DMS 273 (cell line): ENCODE measurements around the gene NKX1-2.

Experiments
- DNase-seq: peaks from one replicate; lab custom pipeline; 2025; ENCODE audit not compliant: unreplicated experiment; lab: John Stamatoyannopoulos, UW

The NKX1-2 gene

DNA sequence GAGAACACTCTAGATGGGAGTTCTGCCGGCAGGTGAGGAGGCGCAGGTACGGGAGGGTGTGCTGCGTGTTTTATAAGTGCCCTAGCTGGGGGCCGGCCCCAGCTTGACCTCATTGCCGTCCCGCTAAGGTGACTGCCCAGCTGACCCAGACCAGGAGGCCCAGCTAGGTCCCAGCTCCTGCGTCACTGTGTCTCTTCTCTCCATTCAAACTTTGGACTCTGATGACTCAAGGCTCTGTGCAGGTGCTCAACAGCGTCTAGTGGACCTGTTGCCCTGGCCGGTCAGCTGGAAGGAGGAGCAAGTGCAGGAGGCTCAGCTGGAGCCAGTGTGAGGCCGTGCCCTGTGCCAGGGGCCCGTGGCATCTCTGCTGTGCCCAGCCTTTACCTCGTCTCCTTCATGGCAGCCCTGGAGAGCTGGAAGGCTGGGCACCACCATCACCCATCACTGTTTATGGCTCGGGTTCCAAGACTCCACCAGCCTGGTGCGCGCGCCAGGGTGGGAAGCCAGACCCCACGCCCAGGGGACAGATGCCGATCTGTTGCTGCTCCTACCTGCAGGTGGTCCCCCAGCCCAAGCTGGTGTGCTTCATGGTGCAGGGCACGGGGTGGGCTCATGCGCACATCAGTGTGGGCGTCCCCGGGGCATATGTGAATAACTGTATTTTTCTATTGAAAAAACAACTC is 26.3 kb upstream of the NKX1-2 start:
- DNase-seq: no peak

DNA sequence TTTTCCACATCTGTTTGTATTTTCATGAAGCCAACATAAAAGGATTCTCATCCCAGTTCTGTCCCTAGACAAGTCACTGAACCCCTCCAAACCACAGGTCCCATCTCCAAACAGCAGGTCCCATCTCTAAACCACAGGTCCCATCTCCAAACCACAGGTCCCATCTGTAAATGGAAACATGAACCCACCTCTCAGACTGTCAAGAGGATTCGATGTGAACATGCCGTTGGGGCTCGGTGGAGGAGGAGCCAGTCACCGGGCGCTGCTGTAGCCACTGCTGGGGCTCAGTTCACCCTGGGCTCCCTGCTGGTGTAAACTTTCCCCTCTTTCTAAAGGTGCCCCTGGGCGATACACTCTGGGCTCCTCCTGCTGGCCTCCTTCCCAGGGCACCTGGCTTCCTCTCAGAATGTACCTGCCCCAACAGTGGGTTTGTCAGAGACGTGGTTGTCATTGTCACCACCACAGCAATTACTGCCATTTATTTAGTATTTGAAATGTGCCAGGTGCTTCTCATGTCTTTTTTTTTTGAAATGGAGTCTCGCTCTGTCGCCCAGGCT is 24.8 kb upstream of the NKX1-2 start:
- no peak for DNase-seq

- DNase-seq: no peak
Observed at GRCh38 chr10:124473070-124473469, 23.2 kb upstream of the NKX1-2 start.

GRCh38 chr10:124472071-124472470 is 22.2 kb upstream of the NKX1-2 start:
- DNase-seq: no peak

DNA sequence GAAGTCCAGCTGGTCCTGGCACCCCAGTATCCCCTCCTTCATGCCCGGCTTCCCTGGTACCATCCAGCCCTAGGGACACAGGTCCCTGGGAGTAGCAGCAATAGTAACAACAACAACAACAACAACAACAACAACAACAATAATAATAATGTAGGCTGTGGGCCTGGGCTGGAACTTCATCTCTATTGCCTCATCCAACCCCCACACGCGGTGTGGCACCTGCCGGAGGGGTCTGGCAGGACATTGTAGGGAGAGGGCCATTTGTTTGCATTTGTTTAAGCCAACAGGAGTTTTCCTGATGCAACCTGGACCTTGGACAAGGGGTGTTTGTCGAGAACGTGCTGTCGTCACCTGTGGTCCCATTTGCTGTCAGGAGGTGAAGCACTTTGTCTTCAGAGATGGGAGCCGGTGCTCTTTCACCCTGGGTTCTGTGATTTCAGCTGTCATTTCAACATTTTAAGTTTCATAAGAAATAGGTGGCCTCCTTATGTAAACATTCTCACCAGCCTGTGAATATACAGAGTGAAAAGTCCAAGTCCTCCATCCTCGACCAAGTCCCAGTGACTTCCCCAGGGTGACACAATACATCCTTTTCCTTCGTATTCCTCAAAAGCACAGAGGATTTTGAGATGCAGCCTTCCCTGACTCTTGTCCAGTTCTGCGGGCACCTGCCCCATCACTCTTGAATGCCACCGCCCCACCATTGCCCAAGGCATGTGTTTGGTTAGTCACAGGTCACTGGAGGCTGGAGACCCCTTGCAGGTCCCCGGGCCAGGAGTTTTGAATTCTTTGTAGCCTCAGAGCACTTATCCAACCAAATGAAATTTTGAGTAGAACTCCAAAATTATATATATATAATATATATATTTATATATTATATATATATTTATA is 21.0 kb upstream of the NKX1-2 start:
- DNase-seq: no peak

GRCh38 chr10:124469956-124470484 is 20.2 kb upstream of the NKX1-2 start:
- no peak for DNase-seq

GRCh38 chr10:124468624-124469023 is 18.8 kb upstream of the NKX1-2 start:
- DNase-seq: no peak

GRCh38 chr10:124467165-124467564 is 17.3 kb upstream of the NKX1-2 start:
- DNase-seq: peak; percentile 6

DNA sequence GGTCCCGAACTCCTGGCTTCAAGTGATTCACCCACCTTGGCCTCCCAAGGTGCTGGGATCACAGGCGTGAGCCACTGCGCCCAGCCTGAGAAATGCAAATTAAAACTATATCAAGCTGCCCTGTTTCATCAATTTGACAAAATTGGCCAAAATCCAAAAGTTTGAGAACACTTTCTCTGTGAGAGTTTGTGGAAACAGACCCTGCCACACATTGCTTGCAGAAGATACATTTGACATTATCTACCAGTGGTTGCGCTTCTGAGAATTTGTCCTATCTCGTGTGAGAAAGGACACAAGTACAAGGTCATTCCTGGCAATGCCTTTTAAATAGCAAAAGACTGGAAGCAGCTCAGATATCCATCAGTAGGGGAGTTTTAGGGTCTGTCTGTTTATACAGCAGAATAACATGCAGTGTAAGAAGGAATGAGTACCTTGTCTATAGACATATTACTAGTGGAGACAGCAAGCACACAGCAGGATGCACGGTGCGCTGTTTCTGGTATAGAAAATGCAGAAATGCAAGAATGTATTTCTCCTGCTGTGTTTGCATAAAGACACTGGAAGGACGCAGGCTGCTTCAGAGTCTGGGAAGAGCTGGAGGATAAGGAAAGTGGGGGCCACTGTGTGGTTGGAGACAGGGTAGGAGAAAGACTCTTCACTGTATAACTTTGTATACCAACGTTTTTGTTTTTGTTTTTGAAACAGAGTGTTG is 16.1 kb upstream of the NKX1-2 start:
- no peak for DNase-seq

DNA sequence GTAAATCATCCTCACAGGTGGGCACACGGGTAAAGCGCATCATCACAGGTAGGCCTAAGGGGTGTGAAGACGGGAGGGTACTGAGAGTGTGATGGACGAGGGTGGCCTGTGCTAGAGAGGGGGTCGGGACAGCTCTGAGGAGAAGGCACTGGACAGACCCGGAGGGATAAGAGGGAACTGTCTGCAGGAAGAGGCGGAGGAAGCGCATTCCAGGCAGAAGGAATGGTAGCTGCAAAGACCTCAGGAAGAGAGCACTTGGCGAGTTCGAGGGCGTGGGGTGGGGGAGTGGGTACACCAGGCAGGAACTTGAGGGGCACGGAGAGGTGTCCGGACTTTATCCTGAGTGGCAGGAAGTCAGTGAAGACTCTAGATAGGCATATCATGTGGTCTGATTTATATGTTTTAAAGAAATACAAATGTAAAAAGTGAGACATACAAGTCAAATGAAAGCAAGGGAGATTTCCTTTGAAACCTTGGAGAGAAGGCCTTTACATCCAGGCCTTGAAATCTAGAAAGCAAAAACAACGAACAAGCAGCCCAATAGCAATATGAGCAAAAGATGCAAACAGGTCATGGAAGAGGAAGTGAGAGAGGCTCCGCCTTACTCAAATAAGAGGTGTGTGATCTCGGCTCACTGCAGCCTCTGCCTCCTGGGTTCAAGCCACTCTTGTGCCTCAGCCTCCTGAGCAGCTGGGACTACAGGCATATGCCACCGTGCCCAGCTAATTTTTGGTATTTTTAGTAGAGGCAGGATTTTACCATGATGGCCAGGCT is 15.4 kb upstream of the NKX1-2 start:
- no peak for DNase-seq

DNA sequence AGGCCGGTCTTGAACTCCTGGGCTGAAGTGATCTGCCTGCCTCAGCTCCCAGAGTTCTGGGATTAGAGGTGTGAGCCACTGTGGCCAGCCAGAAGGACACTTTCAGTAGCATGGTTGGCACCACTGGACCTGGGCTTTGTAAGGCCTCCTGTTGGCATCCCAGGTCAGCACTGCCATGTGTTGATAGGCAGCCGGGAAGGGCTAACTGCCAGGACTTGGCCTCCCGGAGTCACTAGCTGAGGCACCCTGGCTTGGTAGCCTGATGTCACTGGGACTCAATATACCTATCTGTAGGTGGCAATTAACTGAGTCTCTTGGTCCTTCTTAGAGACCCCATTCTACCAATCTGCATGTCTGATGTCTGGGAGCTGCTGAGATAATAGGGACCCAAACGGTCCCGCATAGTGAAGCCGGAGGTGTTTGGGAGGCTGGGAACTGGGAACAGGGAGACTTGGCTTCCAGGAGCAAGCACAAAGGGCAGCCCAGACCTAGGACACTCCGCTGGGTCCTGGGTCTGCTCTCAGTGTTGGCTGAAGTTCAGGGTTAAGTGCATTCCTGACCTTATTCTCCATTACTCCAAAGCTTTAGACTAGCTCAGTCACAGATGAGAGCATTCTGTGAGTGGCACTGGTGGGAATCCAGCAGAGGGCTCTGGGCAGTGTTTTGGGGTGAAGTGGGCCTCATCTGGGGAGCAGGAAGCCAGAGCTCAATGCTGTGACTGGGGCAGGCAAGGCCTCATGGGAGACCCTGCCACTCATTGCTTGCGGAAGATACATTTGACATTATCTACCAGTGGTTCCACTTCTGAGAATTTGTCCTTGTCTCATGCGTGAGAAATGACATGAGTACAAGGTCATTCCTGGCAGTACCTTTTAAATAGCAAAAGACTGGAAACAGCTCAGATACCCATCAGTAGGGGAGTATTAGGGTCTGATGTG is 14.5 kb upstream of the NKX1-2 start:
- DNase-seq: no peak

DNA sequence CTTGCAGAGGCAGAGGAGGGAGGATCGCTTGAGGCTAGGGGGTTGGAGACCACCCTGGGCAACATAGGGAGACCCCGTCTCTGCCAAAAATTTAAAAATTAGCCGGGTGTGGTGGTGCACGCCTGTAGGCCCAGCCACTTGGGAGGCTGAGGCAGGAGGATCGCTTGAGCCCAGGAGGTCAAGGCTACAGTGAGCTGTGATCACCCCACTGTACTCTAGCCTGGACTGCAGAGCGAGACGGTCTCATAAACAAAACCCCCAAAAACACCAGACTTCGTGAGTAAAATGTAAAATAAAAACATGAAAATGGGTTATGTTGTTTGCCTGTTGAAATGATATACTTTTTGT is 12.5 kb upstream of the NKX1-2 start:
- DNase-seq: no peak

DNA sequence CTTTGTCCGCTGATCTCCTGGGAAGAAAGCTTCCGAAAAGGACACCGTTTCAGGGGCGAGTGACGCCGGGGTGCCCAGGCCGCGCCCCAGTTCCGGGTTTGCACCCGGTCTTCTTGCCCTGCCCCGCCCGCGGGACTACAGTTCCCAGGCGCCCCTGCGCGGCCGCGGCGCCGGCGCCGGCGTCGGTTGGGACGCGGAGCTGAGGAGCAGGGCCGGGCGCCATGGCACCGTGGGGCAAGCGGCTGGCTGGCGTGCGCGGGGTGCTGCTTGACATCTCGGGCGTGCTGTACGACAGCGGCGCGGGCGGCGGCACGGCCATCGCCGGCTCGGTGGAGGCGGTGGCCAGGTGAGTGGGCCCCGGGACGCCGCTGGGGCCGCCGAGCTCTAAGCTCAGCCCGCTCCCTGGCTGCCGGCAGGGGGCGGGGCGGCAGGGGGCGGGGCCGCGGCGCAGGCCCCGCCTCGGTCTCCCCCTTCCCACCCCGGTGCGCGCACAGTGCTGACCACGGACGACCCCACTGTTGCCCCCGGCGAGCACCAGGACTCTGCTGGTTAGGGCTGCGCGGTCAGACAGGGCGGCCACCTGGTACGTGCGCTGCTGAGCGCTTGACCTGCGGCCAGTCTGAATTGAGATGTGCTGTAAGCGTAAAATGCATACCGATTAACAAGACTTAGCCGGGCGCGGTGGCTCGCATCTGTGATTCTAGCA is 12.0 kb upstream of the NKX1-2 start, which contains the start of gene LHPP:
Gene LHPP (plus strand): TSS at position 182 of the 706 bp plus-strand sequence. CDS start 40 bp downstream, at position 222.
- peak; percentile 87 for DNase-seq

DNA sequence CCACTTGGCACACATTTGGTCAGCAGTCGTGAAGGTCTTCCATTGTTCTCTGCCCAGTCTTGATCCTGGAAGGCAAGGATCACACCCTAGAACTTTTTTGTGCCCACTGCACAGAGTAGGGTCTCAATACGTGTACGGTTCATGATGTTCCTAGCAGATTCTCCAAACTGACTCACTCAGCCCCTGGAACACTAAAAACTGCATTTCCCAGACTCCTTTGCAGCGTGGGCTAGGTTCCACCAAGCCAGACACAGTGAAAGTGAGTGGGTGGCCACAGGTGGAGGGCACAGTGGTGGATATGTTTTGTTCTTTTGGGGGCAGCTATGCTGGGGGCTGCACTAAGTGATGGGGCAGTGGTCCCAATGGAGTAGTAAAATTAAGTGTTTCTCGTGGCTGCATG is 10.3 kb upstream of the NKX1-2 start:
- no peak for DNase-seq

- no peak for DNase-seq
Observed at GRCh38 chr10:124459395-124459794, 9.6 kb upstream of the NKX1-2 start.

DNA sequence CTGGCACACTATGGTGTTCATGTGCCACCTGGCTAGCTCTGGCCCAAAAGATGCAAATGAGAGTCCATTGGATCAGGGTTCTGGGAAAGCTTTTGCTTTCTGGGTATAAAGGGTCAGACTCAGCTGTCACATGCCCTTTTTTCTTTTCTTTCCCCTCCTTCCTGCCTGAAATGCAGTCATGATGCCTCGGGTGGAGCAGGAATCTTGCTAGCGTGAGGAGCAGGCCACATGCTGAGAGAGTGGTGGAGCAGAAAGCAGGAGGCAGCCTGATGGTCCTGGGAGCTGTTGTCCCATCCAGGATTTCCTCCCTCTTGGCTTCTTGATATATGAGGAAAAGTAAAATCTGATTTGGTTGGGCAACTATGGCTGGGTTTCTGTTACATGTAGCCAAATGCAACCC is 9.1 kb upstream of the NKX1-2 start:
- DNase-seq: no peak

DNA sequence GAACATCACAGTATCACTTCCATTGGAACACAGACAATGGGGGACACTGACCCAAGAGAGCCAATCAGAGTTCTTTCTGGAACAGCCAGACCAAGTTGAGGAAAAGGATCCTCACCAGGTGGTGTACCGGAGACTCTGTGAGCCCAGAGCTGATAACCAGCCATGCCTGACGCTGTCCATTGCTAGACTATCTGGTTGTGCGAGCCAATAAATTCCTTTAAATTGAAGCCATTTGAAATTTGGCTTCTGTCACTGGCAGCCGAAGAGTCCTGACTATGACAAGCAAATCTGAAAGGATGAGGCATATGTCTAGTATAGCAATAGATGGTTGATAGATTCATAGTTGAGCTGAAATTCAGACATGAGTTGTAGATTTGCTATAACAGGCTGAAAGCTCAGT is 8.6 kb upstream of the NKX1-2 start:
- no peak for DNase-seq

DNA sequence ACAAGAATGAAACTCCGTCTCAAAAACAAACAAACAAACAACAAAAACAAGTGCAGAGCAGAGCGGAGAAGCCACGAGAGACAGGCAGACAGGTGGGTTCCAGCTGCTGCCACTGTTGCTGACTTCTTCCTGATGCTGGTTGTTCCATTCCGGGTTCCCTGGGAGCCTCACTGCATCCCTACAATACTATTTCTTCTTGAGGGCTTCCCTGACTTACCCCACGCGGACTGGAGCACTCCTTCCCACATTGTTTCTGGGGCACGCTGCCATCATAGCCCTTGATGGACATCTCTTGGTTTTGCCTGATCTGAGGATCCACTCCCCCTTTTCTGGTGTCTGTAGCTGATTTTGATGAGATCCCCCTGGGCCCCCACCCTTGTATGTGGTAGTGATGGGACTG is 5.6 kb upstream of the NKX1-2 start:
- no peak for DNase-seq
